Sciatic nerve (tissue), 2 donors: ENCODE data around the gene SMCHD1. TPM values are rescaled to one million over a fixed set of nuclear protein-coding genes. Genes with fewer than 3 reads are reported as not detected.
A peak's percentile ranks its signal among the peaks of the same experiment; 100 is the strongest.
"Not testable (repeated sequence)": the region's sequence is repeated elsewhere in the genome, so short reads cannot be mapped to it uniquely, and the experiment has no call there.

Experiments used
- ATAC-seq: fragments of 200-7000 bp; cut with Tn5 transposase; one replicate; pipeline ENCODE4 v1.9.1; 2020; ENCODE audit warnings: mild to moderate bottlenecking, moderate library complexity
- DNase-seq: peaks from one replicate; pipeline ENCODE4 v3.0.0-alpha.2; 2020; ENCODE audit warnings: low spot score
- intact Hi-C: fragments of 100-400 bp; cut with DNase I; formaldehyde crosslinking; loops from one replicate; pipeline ENCODE4 v1.14.2; 2022
- total RNA-seq: library from RNA; stranded (reverse); fragmentation: NEBNext Ultra II Directional; extraction: Animal tissue kit (Norgen Biotek cat#: 25700); gene quantifications from one replicate; pipeline ENCODE4 v1.2.1, GENCODE V29; 2021
- donor health status: DM: no; HTN: no; CAD: no.
- donor health status: DM: no; HTN: no; CAD: no.

SMCHD1 gene
- total RNA-seq, 1 donor from 2014 or later, result 93.2 TPM

DNA sequence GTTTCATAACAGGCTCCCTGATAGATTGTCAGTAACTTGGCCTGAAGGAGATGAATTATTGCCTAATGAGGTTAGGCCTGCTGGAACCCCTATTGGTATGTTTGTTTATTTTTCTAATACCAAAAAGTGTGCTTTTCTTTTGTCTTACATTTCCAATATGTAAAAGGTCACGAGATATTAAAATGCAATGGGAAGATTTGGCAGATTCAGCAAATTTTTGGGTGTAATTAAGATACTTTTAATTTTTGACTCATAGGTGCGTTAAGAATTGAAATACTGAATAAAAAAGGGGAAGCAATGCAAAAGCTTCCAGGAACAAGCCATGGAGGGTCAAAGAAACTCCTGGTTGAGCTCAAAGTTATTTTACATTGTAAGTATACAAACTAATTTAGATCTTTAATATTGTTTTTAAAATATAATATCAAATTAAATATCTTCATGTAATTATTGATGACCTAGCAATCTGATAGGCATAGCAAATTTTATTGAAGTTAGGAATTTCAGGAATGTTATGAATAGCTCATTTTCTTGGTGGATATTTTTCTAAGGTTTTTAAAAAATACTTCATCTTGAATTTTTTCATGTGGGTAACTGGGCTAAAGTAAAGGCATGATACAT, 52.1 kb downstream of the SMCHD1 start:
- DNase-seq (no peak), ATAC-seq (no peak)
- intact Hi-C loops, result no loop called here

DNA sequence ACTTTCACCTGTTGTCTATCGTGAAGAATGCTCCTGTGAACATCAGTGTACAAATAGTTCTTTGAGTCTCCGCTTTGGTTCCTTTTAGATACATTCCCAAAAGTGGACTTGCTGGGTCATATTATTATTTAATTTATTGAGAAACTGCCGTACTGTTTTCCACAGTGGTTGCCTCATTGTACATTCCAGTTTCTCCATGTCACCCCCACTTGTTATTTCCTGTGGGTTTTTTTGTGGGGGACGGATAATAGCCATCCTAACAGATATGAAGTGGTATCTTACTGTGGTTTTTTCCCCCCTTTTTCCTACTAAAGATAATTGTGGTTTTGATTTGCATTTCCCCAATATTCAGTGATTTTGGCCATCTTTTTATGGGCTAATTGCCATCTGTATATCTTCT, 53.8 kb downstream of the SMCHD1 start:
- DNase-seq, result no peak
- ATAC-seq, result no peak
- intact Hi-C loops, result no loop called here

DNA sequence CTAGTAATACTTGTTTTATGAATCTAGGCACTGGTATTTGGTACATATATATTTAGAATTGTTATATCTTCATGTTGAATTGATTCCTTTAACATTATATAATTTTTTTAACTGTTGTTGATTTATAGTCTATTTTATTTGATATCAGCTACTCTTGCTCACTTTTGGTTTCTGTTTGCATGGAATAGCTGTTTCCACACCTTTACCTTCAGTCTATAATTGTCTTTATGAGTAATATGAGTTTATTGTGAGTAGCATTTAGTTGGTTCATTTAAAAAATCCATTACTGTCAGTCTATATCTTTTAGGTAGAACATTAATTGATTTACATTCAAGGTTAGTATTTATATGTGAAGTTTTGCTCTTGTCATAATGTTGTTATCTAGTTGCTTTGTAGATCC, 58.6 kb downstream of the SMCHD1 start:
- no peak for ATAC-seq
- intact Hi-C loops, result loop anchor here (1.0 kb wide), 1 partner anchor 39 kb away; no protein-coding TSS in a partner anchor
- DNase-seq, result no peak

DNA sequence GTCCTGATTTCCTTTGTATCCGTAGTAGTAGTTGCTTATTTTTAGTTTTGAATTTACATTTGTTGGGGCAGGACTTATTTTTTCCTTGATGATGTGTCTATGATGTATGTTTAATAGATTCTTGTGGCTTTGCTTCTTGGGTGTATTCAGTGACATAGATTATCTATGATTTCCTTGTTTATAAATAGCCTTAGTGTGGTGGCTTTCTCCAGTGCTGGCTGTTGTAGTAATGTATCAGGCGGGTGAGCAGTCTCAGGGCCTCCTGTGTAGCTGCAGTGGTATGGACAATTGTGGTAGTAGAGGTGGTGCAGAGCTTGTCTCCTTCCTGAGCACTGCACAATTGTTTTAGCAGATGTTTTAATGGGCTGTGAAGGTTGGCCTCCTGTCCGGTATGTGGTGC, 60.5 kb downstream of the SMCHD1 start:
- intact Hi-C loops, result no loop called here
- ATAC-seq, result no peak
- DNase-seq, result no peak

DNA sequence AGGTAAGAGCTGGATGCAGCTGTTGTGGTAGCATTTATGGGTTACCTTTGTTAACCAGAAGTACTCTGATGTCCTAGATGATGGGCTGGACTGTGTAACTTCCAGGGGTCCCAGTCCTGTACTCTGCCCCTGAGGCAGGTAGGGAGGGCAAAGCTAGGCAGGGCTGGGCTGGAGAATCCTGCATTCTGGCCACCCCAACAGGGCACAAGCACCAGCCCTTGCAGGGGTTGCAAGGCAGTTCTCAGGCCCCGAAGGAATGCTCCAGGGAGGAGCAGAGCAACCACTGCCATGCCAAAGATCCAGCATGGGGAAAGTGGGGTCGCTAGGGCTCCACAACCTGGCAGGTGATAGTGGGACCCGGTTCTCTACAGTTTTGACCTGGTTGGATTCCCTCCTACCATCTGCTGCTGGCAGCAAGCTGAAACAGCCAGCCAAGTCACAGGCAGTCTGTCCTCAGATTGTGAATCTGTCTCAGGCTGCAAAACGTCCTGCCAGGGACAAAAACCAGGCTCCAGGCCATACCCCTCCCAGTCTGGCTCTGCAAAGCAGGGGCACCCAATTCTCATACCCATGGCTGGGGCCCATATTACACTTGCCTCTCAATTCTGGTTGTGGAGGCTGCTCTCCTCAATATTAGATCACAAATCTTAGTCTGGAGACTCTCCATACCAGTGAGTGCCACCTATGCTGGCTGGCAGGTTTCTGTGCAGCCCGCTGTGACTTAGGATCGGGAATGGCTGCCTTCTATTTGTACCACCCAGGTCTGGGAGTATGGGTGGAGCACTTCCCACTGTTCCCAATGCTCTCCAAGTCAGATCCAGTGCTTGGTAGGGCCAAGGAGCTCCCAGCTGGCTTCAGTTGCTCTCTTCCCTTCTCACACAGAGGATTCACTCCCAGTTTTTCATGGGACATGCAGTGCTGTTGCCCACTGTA, 61.1 kb downstream of the SMCHD1 start:
- intact Hi-C loops, result no loop called here
- ATAC-seq, result peak; percentile 26

DNA sequence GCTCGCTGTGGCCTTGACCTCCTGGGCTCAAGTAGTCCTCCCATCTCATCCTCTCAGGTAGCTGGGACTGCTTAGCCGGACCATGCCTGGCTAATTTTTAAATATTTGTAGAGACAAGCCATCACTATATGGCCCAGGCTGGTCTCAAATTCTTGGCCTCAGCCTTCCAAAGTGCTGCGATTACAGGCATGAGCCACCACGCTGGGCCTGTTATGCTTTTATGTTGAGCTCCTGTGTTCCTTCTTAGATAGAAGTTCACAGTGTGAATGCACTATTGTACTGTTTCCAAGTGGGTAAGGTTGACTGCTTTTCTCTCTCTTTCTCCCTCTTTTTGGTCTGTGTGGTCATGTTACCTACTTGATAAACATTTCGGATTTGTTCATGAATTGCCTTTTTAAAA, 61.9 kb downstream of the SMCHD1 start:
- DNase-seq (no peak), ATAC-seq (no peak)
- intact Hi-C loops, result no loop called here

More for the DNA sequence above, 61.1 kb downstream of the SMCHD1 start:
- DNase-seq, result no peak

DNA sequence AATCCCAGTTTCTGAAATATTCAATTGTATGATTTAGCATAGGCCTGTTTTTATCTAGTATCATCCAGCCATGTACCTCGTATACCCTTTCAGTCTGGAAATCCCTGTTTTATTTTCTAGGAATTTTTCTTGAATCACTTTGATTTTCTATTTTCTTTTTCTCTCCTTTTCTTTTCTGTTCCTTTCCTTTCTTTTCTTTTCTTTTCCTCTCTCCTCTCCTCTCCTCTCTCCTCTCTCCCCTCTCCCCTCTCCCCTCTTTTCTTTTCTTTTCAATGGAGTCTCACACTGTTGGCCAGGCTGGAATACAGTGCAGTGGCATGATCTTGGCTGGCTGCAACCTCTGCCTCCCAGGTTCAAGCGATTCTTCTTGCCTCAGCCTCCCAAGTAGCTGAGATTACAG, 63.5 kb downstream of the SMCHD1 start:
- intact Hi-C loops, result no loop called here
- DNase-seq (no peak), ATAC-seq (no peak)

DNA sequence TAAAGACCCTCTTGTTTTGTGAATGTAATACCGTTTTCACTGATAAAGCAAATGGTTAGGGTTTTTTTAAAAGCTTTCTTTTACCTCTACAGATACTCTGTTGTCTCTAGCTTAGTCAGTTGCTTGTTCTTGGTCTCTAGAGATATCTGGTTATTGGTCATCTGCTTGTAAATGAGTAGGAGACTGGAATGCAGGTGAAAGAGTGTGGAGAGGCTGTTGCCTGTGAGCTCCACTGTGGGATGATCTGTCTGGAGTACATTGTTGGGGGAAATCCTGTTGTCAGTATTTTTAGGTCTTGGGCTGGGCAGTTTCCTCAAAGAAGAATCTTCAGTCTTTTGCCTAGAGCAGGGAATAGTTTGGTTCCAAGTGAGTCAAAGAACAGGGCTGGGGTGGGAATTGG, 67.7 kb downstream of the SMCHD1 start:
- no peak for ATAC-seq
- intact Hi-C loops, result no loop called here
- DNase-seq, result no peak

DNA sequence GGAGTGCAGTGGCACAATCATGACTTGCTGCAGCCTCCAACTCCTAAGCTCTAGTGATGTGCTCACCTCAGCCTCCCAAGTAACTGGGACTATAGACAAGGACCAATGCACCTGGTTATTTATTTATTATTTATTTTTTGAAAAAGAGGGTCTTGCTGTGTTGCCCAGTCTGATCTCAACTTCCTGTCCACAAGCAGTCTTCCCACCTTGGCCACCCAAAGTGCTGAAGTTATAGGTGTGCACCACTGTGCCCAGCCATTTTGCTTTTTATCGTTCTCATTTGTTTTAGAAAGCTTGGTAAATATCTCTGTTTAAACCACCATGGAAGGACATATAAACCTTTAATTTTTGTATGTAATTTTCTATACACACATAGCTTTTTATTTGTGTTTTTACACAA, 74.2 kb downstream of the SMCHD1 start:
- intact Hi-C loops, result no loop called here
- DNase-seq (no peak), ATAC-seq (no peak)

DNA sequence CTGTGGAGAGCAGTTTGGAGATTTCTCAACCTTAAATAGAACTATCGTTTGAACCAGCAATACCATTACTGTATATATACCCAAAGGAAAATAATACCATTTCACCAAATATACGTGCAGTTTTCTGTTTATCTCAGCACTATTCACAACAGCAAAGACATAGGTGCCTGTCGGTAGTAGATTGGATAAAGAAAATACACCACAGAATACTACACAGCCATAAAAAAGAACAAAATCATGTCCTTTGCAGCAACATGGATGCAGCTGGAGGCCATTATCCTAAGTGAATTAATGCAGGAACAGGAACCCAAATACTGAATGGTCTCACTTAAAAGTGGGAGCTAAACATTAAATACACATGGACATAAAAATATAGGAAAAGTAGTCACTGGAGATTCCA, 81.3 kb downstream of the SMCHD1 start:
- no peak for ATAC-seq
- intact Hi-C loops, result no loop called here

DNA sequence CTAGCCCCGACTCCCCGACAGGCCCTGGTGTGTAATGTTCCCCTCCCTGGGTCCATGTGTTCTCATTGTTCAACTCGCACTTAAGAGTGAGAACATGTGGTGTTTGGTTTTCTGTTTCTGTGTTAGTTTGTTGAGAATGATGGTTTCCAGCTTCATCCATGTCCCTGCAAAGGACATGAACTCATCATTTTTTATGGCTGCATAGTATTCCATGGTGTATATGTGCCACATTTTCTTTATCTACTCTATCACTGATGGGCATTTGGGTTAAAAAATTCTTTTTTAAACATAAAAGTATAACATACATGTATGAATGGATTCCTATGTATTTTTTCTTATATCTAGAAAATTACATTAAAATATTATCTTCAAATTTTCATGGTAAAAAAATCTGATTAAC, 84.6 kb downstream of the SMCHD1 start:
- ATAC-seq, intact Hi-C loops, DNase-seq: not testable (repeated sequence)

More for the DNA sequence above, 81.3 kb downstream of the SMCHD1 start:
- no peak for DNase-seq

DNA sequence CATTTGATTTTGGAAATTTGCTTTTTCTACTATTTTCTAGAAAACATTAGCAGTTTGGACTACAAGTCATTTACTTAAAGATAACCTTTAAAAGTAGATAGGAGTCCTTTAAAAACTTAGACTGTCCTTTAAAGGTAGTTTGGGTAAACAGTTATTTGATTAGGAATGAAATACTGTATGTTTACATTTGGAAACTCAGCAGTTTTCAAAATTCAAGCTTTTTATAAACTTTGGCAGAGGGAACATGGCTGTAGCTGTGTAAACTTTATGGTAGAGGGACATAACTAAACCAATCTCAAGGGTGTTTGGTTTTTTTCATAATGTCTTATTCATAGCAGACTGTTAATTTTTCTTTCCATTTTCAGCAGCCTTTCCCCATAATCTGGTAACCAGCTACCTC, 90.7 kb downstream of the SMCHD1 start:
- intact Hi-C loops, result no loop called here
- DNase-seq (no peak), ATAC-seq (no peak)

DNA sequence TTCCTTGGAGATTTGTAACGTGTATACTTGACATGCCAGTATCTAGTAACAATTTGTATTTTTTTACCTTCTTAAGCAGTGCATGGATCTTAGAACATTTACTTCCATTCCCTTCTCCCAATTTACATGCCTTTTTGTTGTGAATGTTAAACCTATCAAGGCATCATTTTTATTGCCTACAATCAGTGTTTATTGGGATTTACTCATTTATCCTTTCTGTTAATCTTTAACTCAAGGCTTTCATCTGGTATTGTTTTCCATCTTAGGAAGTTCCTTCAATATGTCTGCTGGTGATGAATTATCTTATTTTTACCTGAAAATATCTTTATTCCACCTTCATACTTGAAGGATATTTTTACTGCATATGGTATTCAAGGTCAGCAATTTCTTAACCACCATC, 102.8 kb downstream of the SMCHD1 start:
- intact Hi-C loops, result no loop called here
- ATAC-seq, result no peak

DNA sequence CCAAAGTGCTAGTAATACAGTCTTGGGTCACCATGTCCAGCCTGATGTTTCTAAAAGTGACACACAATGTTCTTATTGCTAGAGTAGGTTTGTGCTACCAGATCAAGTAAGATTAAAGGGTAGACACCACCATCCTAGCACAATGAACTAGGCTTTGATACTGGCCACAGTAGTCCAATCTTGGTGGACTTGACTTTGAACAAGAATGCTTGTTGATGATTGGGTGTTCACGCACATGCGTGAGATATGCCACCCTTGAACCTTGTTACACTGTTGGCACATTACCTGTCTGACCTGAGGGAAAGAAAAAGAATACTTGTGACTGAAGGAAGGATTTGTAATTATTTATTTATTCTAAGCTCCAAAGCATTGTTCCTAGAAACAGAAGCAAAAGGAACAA, 119.1 kb downstream of the SMCHD1 start:
- intact Hi-C loops, result loop anchor here (10.0 kb wide), 1 partner anchor 130 kb away; no protein-coding TSS in a partner anchor
- DNase-seq, result no peak

More for the DNA sequence above, 102.8 kb downstream of the SMCHD1 start:
- DNase-seq, result no peak

DNA sequence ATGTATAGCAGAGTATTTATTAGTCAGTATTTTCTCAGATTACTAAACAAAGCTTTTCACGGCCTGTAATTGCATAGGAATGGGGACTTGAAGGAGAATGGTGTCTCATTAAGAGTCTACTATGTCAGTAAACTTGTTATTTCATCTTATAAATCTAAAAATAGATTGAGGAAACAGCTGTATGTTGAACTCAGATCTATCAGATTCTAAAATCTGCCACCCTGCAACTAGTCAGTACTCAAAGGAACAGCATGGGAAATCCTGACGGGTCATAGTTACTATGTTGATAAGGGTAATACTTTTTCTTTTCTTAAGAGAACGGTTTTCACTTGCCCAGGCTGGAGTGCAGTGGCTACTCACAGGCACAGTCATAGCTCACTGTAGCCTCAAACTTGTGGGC, 121.1 kb downstream of the SMCHD1 start:
- ATAC-seq (no peak), DNase-seq (no peak)
- intact Hi-C loops, result loop anchor here (10.0 kb wide), 1 partner anchor 128 kb away; no protein-coding TSS in a partner anchor

More for the DNA sequence above, 119.1 kb downstream of the SMCHD1 start:
- no peak for ATAC-seq

DNA sequence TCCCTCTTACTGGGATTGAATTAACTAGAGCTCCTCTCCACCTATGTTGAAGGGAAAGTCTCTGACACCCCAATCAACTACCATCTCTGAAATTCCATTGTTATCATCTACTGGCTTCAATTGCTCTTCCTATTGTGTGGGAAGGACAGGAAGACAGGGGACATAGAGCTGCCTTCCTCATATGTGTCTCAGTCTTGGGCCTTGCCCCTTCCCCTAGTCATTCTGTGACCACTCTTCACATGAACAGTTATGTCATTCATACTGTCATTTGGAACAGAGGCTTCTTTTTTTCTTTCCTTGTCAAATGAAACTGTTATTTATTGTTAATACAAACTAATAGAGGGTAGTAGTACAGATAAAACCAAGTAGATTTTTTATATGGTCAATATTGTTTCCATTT, 121.7 kb downstream of the SMCHD1 start:
- ATAC-seq (no peak), DNase-seq (no peak)
- intact Hi-C loops, result loop anchor here (10.0 kb wide), 1 partner anchor 128 kb away; no protein-coding TSS in a partner anchor

DNA sequence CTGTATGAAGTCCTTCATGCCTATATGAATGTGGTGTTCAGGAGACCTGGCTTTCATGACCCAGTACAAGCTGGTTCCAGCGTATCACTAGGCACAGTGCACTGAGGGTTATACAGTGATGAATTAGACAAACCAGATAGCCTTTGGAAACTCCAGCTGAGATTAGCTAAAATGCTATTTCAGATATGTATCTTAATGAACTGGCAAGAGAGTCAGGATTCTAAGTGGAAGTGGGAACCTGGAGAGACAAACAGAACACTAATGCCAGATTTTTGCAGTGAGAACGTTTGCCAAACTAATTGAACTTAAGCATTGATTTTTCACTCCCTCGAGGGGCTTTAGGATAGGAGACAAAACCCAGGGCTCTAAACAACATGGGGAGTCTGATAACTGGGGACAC, 125.2 kb downstream of the SMCHD1 start:
- ATAC-seq, result no peak
- DNase-seq, result no peak
- intact Hi-C loops, result no loop called here

DNA sequence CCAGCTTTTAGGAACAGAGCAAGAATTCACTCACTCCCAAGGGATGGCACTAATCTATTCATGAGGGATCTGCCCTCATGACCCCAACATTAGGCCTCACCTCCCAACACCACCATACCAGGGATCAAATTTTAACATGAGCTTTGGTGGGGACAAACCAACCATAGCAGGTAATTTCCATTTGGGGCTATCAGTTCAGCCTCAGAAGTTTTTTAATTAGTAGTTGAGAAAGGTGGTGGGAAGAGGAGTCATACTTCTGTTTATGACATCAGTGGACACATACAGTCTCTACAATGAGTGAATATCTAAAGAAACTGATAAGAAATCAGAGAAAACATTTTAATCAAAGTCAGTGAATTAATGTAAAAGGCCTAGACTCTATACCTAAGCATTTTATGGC, 131.7 kb downstream of the SMCHD1 start:
- intact Hi-C loops, result no loop called here
- ATAC-seq (no peak), DNase-seq (no peak)

DNA sequence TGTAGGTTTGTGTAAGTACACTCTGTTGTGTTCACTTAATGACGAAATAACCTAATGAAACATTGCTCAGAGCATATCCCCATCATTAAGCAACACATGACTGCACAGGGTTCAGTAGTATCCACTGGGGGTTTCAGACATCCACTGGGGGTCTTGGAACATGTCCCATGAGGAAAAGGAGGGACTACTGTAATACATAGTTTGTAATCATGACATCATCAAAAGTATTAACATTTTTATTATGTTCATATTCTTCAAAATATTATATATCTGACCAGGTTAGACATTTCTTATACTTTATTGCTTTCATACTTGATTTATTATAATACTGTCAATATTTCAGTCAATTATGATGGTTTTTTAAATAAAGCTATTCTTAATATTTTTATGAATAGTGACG, 136.9 kb downstream of the SMCHD1 start:
- DNase-seq, result no peak
- intact Hi-C loops, result no loop called here
- ATAC-seq, result no peak

DNA sequence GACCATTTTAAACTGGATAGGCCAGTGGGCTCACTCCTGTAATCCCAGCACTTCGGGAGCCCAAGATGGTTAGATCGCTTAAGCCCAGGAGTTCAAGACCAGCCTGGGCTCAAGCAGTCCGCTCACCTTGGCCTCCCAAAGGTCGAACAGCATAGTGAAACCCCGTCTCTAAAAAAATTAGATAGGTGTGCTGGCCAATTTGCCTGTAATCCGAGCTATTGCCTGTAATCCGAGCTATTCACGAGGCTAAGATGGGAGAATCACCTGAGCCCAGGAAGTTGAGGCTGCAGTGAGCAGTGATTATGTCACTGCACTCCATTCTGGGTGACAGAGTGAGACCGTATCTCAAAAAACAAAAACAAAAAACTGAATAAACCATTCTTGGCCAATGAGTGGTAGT, 138.6 kb downstream of the SMCHD1 start:
- ATAC-seq, result no peak
- no peak for DNase-seq
- intact Hi-C loops, result no loop called here
